HepG2 (cell line): ENCODE data around the gene PRDX3. TPM values are rescaled to one million over a fixed set of nuclear protein-coding genes. Genes with fewer than 3 reads are reported as not detected.

Experiments used
- BCL6 ChIP-seq: IDR thresholded peaks from 2 replicates; pipeline ENCODE4 v1.6.1; 2016; ENCODE audit warnings: missing genetic modification reagents, missing compliant biosample characterization
- MED1 ChIP-seq: sonication (generic); formaldehyde crosslinking; IDR thresholded peaks from 2 replicates; pipeline ENCODE4 v1.4.0; 2020; ENCODE audit warnings: missing genetic modification reagents
- NCOA2 ChIP-seq: sonication (generic); formaldehyde crosslinking; IDR thresholded peaks from 2 replicates; pipeline ENCODE4 v1.8.0; 2022; ENCODE audit warnings: inconsistent platforms
- SAP130 ChIP-seq: IDR thresholded peaks from 2 replicates; pipeline ENCODE4 v1.6.1; 2016; ENCODE audit warnings: low read depth
- SKI ChIP-seq: fragments of 450-650 bp; IDR thresholded peaks from one replicate; pipeline ENCODE4 v1.6.1; 2018; ENCODE audit warnings: mild to moderate bottlenecking; ENCODE audit not compliant: partially characterized antibody
- ZKSCAN8 ChIP-seq: IDR thresholded peaks from 2 replicates; pipeline ENCODE4 v1.6.1; 2016; ENCODE audit warnings: borderline replicate concordance, missing genetic modification reagents, missing compliant biosample characterization
- ZNF224 ChIP-seq: sonication (generic); formaldehyde crosslinking; IDR thresholded peaks from 2 replicates; pipeline ENCODE4 v1.5.0; 2020; ENCODE audit warnings: mild to moderate bottlenecking, missing genetic modification reagents
- ZNF260 ChIP-seq: sonication (generic); formaldehyde crosslinking; IDR thresholded peaks from 2 replicates; pipeline ENCODE4 v1.4.0; 2020; ENCODE audit warnings: missing genetic modification reagents, low read depth, mild to moderate bottlenecking, borderline replicate concordance
- ZNF839 ChIP-seq: sonication (generic); formaldehyde crosslinking; IDR thresholded peaks from 2 replicates; pipeline ENCODE4 v1.4.0; 2020; ENCODE audit warnings: missing genetic modification reagents, mild to moderate bottlenecking, borderline replicate concordance
- polyA plus RNA-seq, 8 experiments: library from polyadenylated mRNA; depleted of rRNA in 3 of 8; stranded (reverse) in 7 of 8; unstranded in 1 of 8; fragments of >200 nt; fragmentation: Illumina TruSeq in 4 of 8; extraction: Trizol in 4 of 8; gene quantifications; 2 replicates each; pipeline versions ENCODE4 v1.2.1 to v1.2.3, GENCODE V29; 2011 to 2016; ENCODE audit warnings: low read depth in 4 of 8, missing spikeins in 1 of 8, mixed read lengths in 1 of 8; ENCODE audit not compliant: insufficient read depth in 1 of 8
- total RNA-seq, 5 experiments: library from RNA; depleted of rRNA; stranded (reverse); fragments of >200 nt; fragmentation: Illumina TruSeq; extraction: Trizol; gene quantifications; 2 replicates each; pipeline ENCODE4 v1.2.3, GENCODE V29; 2016; ENCODE audit warnings: low read depth in 1 of 5
- TF ChIP-seq, protein P1 (sequence below): sonication (generic); formaldehyde crosslinking; IDR thresholded peaks from 2 replicates; pipeline ENCODE4 v1.9.0; 2021; ENCODE audit warnings: missing genetic modification reagents, mild to moderate bottlenecking, borderline replicate concordance
- TF ChIP-seq, protein P2 (sequence below): sonication (generic); formaldehyde crosslinking; IDR thresholded peaks from 2 replicates; pipeline ENCODE4 v1.5.0; 2020; ENCODE audit warnings: missing genetic modification reagents, mild to moderate bottlenecking, borderline replicate concordance
- TF ChIP-seq, protein P3 (sequence below): sonication (generic); formaldehyde crosslinking; conservative IDR thresholded peaks from 2 replicates; pipeline ENCODE4 v1.4.0; 2020; ENCODE audit warnings: mild to moderate bottlenecking, missing genetic modification reagents, moderate library complexity
- TF ChIP-seq, protein P4 (sequence below): IDR thresholded peaks from 2 replicates; pipeline ENCODE4 v1.4.0; 2020; ENCODE audit warnings: mild to moderate bottlenecking, missing genetic modification reagents
- TF ChIP-seq, protein P5 (sequence below): sonication (generic); formaldehyde crosslinking; IDR thresholded peaks from 2 replicates; pipeline ENCODE4 v1.8.0; 2022; ENCODE audit warnings: missing genetic modification reagents, mild to moderate bottlenecking, inconsistent platforms, borderline replicate concordance
- TF ChIP-seq, protein P6 (sequence below): sonication (generic); formaldehyde crosslinking; IDR thresholded peaks from 2 replicates; pipeline ENCODE4 v1.4.0; 2020; ENCODE audit warnings: mild to moderate bottlenecking, missing genetic modification reagents

The PRDX3 gene
- total and polyA plus RNA-seq, 2 of the 13 experiments (the other 11 are each of a cell fraction or from before 2014, with no cell fraction given): 407 to 565 TPM

DNA sequence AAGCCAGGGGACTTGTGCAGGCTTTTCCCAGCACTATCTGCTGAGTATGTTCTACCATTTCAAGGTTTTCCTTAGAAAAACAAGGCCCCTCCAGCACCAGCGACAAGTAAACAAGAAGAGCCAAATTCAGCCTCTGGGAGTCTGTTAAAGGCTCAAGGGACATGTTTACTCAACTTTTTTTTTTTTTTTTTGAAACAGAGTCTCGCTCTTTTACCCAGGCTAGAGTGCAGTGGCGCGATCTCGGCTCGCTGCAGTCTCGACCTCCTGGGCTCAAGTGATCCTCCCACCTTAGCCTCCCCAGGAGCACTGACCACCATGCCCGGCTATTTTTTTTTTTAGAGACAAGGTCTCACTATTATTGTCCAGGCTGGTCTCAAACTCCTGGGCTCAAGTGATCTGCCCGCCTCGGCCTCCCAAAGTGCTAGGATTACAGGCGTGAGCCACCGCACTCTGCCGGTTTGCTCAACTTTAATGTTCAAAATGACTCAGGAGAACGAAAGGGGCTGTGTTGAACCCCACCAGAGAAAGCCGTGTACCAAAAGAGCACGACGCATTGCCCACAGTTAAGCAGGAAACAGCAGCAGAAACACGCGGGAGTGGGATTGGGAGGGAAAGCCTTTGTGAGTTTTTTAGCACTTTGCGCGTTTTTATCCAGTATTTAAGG lies 772 bp downstream of the PRDX3 start (continued):
- TF ChIP-seq, protein P1, sequence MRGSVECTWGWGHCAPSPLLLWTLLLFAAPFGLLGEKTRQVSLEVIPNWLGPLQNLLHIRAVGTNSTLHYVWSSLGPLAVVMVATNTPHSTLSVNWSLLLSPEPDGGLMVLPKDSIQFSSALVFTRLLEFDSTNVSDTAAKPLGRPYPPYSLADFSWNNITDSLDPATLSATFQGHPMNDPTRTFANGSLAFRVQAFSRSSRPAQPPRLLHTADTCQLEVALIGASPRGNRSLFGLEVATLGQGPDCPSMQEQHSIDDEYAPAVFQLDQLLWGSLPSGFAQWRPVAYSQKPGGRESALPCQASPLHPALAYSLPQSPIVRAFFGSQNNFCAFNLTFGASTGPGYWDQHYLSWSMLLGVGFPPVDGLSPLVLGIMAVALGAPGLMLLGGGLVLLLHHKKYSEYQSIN (CRISPR knock-in tag): no peak
- TF ChIP-seq ZNF224 (0 out of 2 replicates have a peak, but pooled peaks have one; percentile 12), SKI (peak; percentile 50), MED1 (CRISPR knock-in tag) (peak; percentile 42), SAP130 (CRISPR knock-in tag) (peak; percentile 33; the same call in 1 of the 2 replicates), NCOA2 (CRISPR knock-in tag) (0 out of 2 replicates have a peak, but pooled peaks have one; percentile 31), ZNF839 (CRISPR knock-in tag) (no peak), ZNF260 (CRISPR knock-in tag) (no peak), ZKSCAN8 (CRISPR knock-in tag) (peak; percentile 87), BCL6 (CRISPR knock-in tag) (peak; percentile 67)
- TF ChIP-seq, protein P2, sequence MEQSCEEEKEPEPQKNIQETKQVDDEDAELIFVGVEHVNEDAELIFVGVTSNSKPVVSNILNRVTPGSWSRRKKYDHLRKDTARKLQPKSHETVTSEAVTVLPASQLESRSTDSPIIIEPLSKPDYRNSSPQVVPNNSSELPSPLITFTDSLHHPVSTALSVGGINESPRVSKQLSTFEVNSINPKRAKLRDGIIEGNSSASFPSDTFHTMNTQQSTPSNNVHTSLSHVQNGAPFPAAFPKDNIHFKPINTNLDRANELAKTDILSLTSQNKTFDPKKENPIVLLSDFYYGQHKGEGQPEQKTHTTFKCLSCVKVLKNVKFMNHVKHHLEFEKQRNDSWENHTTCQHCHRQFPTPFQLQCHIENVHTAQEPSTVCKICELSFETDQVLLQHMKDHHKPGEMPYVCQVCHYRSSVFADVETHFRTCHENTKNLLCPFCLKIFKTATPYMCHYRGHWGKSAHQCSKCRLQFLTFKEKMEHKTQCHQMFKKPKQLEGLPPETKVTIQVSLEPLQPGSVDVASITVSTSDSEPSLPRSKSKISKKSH (CRISPR knock-in tag): no peak
- TF ChIP-seq, protein P3, sequence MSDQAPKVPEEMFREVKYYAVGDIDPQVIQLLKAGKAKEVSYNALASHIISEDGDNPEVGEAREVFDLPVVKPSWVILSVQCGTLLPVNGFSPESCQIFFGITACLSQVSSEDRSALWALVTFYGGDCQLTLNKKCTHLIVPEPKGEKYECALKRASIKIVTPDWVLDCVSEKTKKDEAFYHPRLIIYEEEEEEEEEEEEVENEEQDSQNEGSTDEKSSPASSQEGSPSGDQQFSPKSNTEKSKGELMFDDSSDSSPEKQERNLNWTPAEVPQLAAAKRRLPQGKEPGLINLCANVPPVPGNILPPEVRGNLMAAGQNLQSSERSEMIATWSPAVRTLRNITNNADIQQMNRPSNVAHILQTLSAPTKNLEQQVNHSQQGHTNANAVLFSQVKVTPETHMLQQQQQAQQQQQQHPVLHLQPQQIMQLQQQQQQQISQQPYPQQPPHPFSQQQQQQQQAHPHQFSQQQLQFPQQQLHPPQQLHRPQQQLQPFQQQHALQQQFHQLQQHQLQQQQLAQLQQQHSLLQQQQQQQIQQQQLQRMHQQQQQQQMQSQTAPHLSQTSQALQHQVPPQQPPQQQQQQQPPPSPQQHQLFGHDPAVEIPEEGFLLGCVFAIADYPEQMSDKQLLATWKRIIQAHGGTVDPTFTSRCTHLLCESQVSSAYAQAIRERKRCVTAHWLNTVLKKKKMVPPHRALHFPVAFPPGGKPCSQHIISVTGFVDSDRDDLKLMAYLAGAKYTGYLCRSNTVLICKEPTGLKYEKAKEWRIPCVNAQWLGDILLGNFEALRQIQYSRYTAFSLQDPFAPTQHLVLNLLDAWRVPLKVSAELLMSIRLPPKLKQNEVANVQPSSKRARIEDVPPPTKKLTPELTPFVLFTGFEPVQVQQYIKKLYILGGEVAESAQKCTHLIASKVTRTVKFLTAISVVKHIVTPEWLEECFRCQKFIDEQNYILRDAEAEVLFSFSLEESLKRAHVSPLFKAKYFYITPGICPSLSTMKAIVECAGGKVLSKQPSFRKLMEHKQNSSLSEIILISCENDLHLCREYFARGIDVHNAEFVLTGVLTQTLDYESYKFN: peak; percentile 87
- TF ChIP-seq, protein P4, sequence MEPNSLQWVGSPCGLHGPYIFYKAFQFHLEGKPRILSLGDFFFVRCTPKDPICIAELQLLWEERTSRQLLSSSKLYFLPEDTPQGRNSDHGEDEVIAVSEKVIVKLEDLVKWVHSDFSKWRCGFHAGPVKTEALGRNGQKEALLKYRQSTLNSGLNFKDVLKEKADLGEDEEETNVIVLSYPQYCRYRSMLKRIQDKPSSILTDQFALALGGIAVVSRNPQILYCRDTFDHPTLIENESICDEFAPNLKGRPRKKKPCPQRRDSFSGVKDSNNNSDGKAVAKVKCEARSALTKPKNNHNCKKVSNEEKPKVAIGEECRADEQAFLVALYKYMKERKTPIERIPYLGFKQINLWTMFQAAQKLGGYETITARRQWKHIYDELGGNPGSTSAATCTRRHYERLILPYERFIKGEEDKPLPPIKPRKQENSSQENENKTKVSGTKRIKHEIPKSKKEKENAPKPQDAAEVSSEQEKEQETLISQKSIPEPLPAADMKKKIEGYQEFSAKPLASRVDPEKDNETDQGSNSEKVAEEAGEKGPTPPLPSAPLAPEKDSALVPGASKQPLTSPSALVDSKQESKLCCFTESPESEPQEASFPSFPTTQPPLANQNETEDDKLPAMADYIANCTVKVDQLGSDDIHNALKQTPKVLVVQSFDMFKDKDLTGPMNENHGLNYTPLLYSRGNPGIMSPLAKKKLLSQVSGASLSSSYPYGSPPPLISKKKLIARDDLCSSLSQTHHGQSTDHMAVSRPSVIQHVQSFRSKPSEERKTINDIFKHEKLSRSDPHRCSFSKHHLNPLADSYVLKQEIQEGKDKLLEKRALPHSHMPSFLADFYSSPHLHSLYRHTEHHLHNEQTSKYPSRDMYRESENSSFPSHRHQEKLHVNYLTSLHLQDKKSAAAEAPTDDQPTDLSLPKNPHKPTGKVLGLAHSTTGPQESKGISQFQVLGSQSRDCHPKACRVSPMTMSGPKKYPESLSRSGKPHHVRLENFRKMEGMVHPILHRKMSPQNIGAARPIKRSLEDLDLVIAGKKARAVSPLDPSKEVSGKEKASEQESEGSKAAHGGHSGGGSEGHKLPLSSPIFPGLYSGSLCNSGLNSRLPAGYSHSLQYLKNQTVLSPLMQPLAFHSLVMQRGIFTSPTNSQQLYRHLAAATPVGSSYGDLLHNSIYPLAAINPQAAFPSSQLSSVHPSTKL: peak; percentile 56
- TF ChIP-seq, protein P5, sequence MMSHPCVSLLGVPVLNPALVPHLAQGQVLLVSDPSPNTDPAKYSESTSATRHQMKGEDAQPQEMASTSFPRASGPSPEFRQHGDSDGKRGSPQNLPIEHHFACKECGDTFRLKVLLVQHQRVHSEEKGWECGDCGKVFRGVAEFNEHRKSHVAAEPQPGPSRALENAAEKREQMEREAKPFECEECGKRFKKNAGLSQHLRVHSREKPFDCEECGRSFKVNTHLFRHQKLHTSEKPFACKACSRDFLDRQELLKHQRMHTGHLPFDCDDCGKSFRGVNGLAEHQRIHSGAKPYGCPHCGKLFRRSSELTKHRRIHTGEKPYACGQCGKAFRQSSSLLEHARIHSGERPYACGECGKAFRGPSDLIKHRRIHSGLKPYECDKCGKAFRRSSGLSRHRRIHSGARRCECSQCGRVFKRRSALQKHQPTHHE (CRISPR knock-in tag): no peak
- TF ChIP-seq, protein P6, sequence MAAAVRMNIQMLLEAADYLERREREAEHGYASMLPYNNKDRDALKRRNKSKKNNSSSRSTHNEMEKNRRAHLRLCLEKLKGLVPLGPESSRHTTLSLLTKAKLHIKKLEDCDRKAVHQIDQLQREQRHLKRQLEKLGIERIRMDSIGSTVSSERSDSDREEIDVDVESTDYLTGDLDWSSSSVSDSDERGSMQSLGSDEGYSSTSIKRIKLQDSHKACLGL (CRISPR knock-in tag): 0 out of 2 replicates have a peak, but pooled peaks have one; percentile 1
